ENCODE data around the gene ROBO3. TPM values are rescaled to one million over a fixed set of nuclear protein-coding genes. Genes with fewer than 3 reads are reported as not detected.

Gene ROBO3
- 46.9 and 53.3 TPM in 2 replicates for total RNA-seq (2014; rRNA removed; shearing (Covaris generic))

GRCh38 chr11:124865181-124865901 is at the start of gene ROBO3:
TSS of gene ROBO3 (plus strand) at chr11:124865432. CDS start at chr11:124865578, 146 bp downstream.

GRCh38 chr11:124897674-124898262 is 32.5 kb downstream of the ROBO3 start, which contains the start of gene ROBO4:
TSS of gene ROBO4 (minus strand) at chr11:124897865. CDS start at chr11:124897795, 70 bp downstream.

GRCh38 chr11:124918950-124919349 is 53.7 kb downstream of the ROBO3 start, which contains the start of gene HEPN1:
TSS of gene HEPN1 (plus strand) at chr11:124919250.

Other genes starting within 250 kb of the ROBO3 start
- 27.5 and 39.3 TPM in 2 replicates for gene TBRG1, start 242.6 kb upstream of the ROBO3 start, total RNA-seq (2014; rRNA removed; shearing (Covaris generic))
- 5.0 and 5.2 TPM in 2 replicates for gene SIAE, start 191.7 kb upstream of the ROBO3 start, total RNA-seq (2014; rRNA removed; shearing (Covaris generic))
- gene SPA17, start 191.5 kb upstream of the ROBO3 start, total RNA-seq (2014; rRNA removed; shearing (Covaris generic)): 14.1 and 18.0 TPM in 2 replicates
- gene NRGN, start 125.5 kb upstream of the ROBO3 start, total RNA-seq (2014; rRNA removed; shearing (Covaris generic)): 6.6 and 13.4 TPM in 2 replicates
- not detected in 2 replicates for gene VSIG2, start 113.2 kb upstream of the ROBO3 start, total RNA-seq (2014; rRNA removed; shearing (Covaris generic))
- gene ESAM, start 103.1 kb upstream of the ROBO3 start, total RNA-seq (2014; rRNA removed; shearing (Covaris generic)): 0.58 and 0.75 TPM in 2 replicates
- gene MSANTD2, start 65.0 kb upstream of the ROBO3 start, total RNA-seq (2014; rRNA removed; shearing (Covaris generic)): 10.0 and 13.7 TPM in 2 replicates
- gene ROBO4, start 32.4 kb downstream of the ROBO3 start, total RNA-seq (2014; rRNA removed; shearing (Covaris generic)): 9.1 and 16.4 TPM in 2 replicates
- gene HEPN1, start 53.8 kb downstream of the ROBO3 start, total RNA-seq (2014; rRNA removed; shearing (Covaris generic)): not detected in 2 replicates
- 0.05 and 0.15 TPM in 2 replicates for gene HEPACAM, start 70.6 kb downstream of the ROBO3 start, total RNA-seq (2014; rRNA removed; shearing (Covaris generic))
- 5.2 and 6.6 TPM in 2 replicates for gene CCDC15, start 88.8 kb downstream of the ROBO3 start, total RNA-seq (2014; rRNA removed; shearing (Covaris generic))
- 15.2 and 16.2 TPM in 2 replicates for gene SLC37A2, start 197.9 kb downstream of the ROBO3 start, total RNA-seq (2014; rRNA removed; shearing (Covaris generic))
- 20.7 and 21.2 TPM in 2 replicates for gene TMEM218, start 246.2 kb downstream of the ROBO3 start, total RNA-seq (2014; rRNA removed; shearing (Covaris generic))

Measured in A375 (cell line).